GM13977 (cell line): ENCODE data around the gene EHD2.

Experiments
- DNase-seq: peaks from one replicate; pipeline ENCODE4 v3.0.0; 2012; ENCODE audit warnings: low spot score
- in situ Hi-C: fragments of 300-500 bp; cut with MboI; formaldehyde crosslinking; loops from one replicate; pipeline ENCODE4 v1.12.0; 2022; ENCODE audit warnings: low sequenced_read_pairs, low pct_unique_long_range_greater_than_20kb, mixed read lengths, inconsistent platforms; ENCODE audit not compliant: unreplicated experiment
- TF ChIP-seq, protein P1 (sequence below): IDR thresholded peaks from 2 replicates; pipeline ENCODE4 v1.5.1; 2012; ENCODE audit warnings: mild to moderate bottlenecking, control low read depth; ENCODE audit not compliant: insufficient read depth; ENCODE audit errors: extremely low read depth, missing control alignments

Gene EHD2

DNA sequence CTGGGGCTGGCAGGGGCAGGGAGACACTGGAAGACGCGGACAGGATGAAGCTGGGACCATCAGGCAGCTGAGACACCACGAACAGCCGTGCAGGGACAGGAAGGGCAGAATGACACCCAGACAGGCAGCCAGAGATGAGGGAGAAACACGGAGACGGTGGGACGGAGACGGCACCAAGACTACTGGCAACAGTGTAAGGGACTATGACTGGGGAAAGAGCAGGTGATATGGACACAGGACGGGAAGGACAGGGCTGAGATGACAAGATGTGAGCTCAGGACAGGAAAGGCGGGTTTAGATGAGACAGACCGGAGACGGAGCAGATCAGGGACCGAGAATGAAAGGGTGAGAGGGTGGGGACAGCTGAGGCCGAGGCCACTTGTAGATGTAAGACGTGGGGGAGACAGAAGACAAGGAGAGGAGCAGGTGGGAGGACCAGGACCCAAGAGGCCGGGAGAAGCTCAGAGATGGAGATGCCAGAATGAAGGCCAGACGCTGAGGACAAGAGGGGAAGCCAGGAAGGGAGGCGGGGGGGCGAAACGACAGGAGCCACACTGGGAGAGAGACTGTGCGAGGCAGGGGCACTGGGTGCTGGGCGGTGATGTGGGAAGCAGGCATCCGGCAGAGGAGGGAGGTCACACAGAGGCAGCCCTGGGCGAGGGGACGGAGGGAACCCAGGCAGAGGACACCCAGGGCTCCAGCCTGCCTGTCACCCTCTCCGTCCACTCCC lies 17.5 kb upstream of the EHD2 start:
- TF ChIP-seq, protein P1, sequence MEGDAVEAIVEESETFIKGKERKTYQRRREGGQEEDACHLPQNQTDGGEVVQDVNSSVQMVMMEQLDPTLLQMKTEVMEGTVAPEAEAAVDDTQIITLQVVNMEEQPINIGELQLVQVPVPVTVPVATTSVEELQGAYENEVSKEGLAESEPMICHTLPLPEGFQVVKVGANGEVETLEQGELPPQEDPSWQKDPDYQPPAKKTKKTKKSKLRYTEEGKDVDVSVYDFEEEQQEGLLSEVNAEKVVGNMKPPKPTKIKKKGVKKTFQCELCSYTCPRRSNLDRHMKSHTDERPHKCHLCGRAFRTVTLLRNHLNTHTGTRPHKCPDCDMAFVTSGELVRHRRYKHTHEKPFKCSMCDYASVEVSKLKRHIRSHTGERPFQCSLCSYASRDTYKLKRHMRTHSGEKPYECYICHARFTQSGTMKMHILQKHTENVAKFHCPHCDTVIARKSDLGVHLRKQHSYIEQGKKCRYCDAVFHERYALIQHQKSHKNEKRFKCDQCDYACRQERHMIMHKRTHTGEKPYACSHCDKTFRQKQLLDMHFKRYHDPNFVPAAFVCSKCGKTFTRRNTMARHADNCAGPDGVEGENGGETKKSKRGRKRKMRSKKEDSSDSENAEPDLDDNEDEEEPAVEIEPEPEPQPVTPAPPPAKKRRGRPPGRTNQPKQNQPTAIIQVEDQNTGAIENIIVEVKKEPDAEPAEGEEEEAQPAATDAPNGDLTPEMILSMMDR, result no peak
- no peak for DNase-seq
- in situ Hi-C loops, result loop anchor here (5.0 to 25.0 kb wide), 2 partner anchors 258 to 408 kb away; no protein-coding TSS in a partner anchor

- TF ChIP-seq, protein P1, result no peak
- in situ Hi-C loops, result loop anchor here (5.0 to 25.0 kb wide), 2 partner anchors 259 to 409 kb away; no protein-coding TSS in a partner anchor
- DNase-seq, result no peak
Measured at GRCh38 chr19:47696635-47697034, 16.6 kb upstream of the EHD2 start.

- peak; percentile 85 for DNase-seq
- in situ Hi-C loops, result loop anchor here (5.0 to 25.0 kb wide), 2 partner anchors 261 to 411 kb away; no protein-coding TSS in a partner anchor
- TF ChIP-seq, protein P1, result peak; percentile 99
Measured at GRCh38 chr19:47697863-47698609, 15.2 kb upstream of the EHD2 start.

DNA sequence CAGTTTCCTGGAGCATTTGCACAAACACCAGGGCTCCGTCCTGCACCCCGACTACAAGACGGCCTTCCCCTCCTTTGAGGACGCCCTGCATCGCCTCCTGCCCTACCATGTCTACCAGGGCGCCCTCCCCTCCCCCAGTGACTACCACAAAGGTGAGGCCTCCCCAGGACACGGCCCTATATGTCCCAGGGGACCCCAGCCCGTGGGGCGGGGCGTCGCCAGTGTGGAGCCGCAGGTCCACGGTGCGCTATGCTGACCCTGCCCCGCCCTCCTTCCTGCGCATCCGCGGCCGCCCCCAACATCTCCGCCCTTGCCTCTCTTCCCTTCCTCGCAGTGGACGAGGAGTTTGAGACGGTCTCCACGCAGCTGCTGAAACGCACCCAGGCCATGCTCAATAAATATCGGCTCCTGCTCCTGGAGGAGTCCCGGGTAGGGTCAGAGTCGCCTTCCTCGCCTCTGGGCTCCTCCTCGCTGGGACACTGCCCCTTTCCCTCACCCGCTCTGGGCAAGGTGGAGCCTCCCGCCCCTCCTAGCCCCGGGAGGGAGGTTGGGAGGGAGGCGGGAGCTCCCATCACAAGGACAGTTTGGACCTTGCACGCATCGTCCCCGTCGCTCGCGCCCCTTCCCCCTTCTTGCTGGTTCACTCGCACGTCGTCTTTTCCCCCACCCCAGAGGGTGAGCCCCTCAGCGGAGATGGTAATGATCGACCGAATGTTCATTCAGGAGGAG lies 14.4 kb upstream of the EHD2 start:
- no peak for DNase-seq
- TF ChIP-seq, protein P1, result no peak
- in situ Hi-C loops, result loop anchor here (5.0 to 25.0 kb wide), 2 partner anchors 261 to 411 kb away; no protein-coding TSS in a partner anchor

- DNase-seq, result peak; percentile 87
- TF ChIP-seq, protein P1, result peak; percentile 89
- in situ Hi-C loops, result loop anchor here (5.0 to 25.0 kb wide), 2 partner anchors 262 to 412 kb away; no protein-coding TSS in a partner anchor
Measured at GRCh38 chr19:47699360-47699917, 13.8 kb upstream of the EHD2 start.
